Measurements from ENCODE around the gene SCG5.
A peak's percentile ranks its signal among the peaks of the same experiment; 100 is the strongest.

SCG5 gene

GRCh38 chr15:32649342-32649741, 7.8 kb downstream of the SCG5 start:
- Histone ChIP-seq H2AFZ (ENCODE audit: low read length) (no peak overlapping the region), H3K79me2 (ENCODE audit: insufficient read depth, low read length) (no peaks in the 10 kb centered on the region), H3K27me3 (ENCODE audit: insufficient read depth, low read length) (no peaks in the 10 kb centered on the region), H3K27ac (ENCODE audit: low read depth, low read length, poor library complexity, severe bottlenecking) (no peak overlapping the region), H3K4me3 (ENCODE audit: low read depth, low read length, poor library complexity, severe bottlenecking) (no peak overlapping the region), H3K4me2 (ENCODE audit: low read length) (no peak overlapping the region), H3K4me1 (ENCODE audit: insufficient read depth, low read length, severe bottlenecking) (no peaks in the 10 kb centered on the region), H4K20me1 (ENCODE audit: insufficient read depth, low read length) (no peaks in the 10 kb centered on the region), H3K9me3 (ENCODE audit: low read length) (no peaks in the 10 kb centered on the region), H3K9ac (ENCODE audit: low read length) (no peak overlapping the region), H3K9me2 (ENCODE audit: low read depth, low read length) (no peaks in the 10 kb centered on the region), H3K36me3 (ENCODE audit: insufficient read depth, low read length) (peaks cover 71% of the 10 kb centered on the region), H3F3A (ENCODE audit: insufficient read depth, low read length) (no peaks in the 10 kb centered on the region)
- peak; percentile 30 for TF ChIP-seq CTCF (IDR thresholded peaks at IDR 0.05; ENCODE audit: low read length)
- no peak for TF ChIP-seq EZH2 (IDR thresholded peaks at IDR 0.05; ENCODE audit: borderline replicate concordance, low read length)

- Histone ChIP-seq H3K4me1 (ENCODE audit: insufficient read depth, low read length, severe bottlenecking) (no peaks in the 10 kb centered on the region), H3K27me3 (ENCODE audit: insufficient read depth, low read length) (no peaks in the 10 kb centered on the region), H3K4me3 (ENCODE audit: low read depth, low read length, poor library complexity, severe bottlenecking) (no peak overlapping the region), H4K20me1 (ENCODE audit: insufficient read depth, low read length) (no peaks in the 10 kb centered on the region), H3K9me3 (ENCODE audit: low read length) (no peaks in the 10 kb centered on the region), H3K79me2 (ENCODE audit: insufficient read depth, low read length) (no peaks in the 10 kb centered on the region), H3K4me2 (ENCODE audit: low read length) (no peak overlapping the region), H3K27ac (ENCODE audit: low read depth, low read length, poor library complexity, severe bottlenecking) (no peak overlapping the region), H3K9ac (ENCODE audit: low read length) (no peak overlapping the region), H2AFZ (ENCODE audit: low read length) (no peak overlapping the region), H3K36me3 (ENCODE audit: insufficient read depth, low read length) (peaks cover 60% of the 10 kb centered on the region), H3K9me2 (ENCODE audit: low read depth, low read length) (no peaks in the 10 kb centered on the region), H3F3A (ENCODE audit: insufficient read depth, low read length) (no peaks in the 10 kb centered on the region)
- TF ChIP-seq CTCF (IDR thresholded peaks at IDR 0.05; ENCODE audit: low read length) = peak; percentile 89
- TF ChIP-seq EZH2 (IDR thresholded peaks at IDR 0.05; ENCODE audit: borderline replicate concordance, low read length) = no peak
These were observed 9.8 kb downstream of the SCG5 start for GRCh38 chr15:32651229-32651837.

- Histone ChIP-seq H2AFZ (ENCODE audit: low read length) (no peak overlapping the region), H3K4me1 (ENCODE audit: insufficient read depth, low read length, severe bottlenecking) (no peaks in the 10 kb centered on the region), H3K79me2 (ENCODE audit: insufficient read depth, low read length) (no peaks in the 10 kb centered on the region), H3K9me3 (ENCODE audit: low read length) (no peaks in the 10 kb centered on the region), H3K27me3 (ENCODE audit: insufficient read depth, low read length) (no peaks in the 10 kb centered on the region), H4K20me1 (ENCODE audit: insufficient read depth, low read length) (no peaks in the 10 kb centered on the region), H3K9ac (ENCODE audit: low read length) (no peak overlapping the region), H3F3A (ENCODE audit: insufficient read depth, low read length) (no peaks in the 10 kb centered on the region), H3K4me2 (ENCODE audit: low read length) (no peak overlapping the region), H3K27ac (ENCODE audit: low read depth, low read length, poor library complexity, severe bottlenecking) (no peak overlapping the region), H3K9me2 (ENCODE audit: low read depth, low read length) (no peaks in the 10 kb centered on the region), H3K36me3 (ENCODE audit: insufficient read depth, low read length) (peaks cover 58% of the 10 kb centered on the region), H3K4me3 (ENCODE audit: low read depth, low read length, poor library complexity, severe bottlenecking) (no peak overlapping the region)
- TF ChIP-seq CTCF (IDR thresholded peaks at IDR 0.05; ENCODE audit: low read length) (no peak), EZH2 (IDR thresholded peaks at IDR 0.05; ENCODE audit: borderline replicate concordance, low read length) (no peak)
These were observed 10.7 kb downstream of the SCG5 start for GRCh38 chr15:32652178-32652577.

Data from OCI-LY1 (cell line).